Measurements from ENCODE around the gene RIN3.

DNA sequence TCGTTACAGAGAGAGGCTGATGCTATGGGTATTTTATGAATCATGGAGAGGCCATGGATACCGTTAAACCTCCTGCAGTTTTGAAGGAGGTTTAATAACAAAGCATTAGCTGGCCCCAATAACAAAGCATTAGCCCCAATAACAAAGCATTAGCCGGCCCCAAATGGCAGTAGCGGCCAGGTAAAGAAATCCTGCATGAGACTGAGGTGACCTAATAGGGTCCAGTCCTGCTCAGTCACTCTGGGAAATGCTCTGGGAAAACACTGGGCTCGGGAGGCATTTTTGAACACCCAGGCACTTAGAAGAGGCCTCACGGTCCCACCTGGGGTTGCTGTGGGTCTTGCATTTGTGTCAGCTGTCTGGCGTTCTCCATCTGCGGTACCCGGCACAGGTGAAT lies 776 bp upstream of the RIN3 start:
- TF ChIP-seq, protein P1, sequence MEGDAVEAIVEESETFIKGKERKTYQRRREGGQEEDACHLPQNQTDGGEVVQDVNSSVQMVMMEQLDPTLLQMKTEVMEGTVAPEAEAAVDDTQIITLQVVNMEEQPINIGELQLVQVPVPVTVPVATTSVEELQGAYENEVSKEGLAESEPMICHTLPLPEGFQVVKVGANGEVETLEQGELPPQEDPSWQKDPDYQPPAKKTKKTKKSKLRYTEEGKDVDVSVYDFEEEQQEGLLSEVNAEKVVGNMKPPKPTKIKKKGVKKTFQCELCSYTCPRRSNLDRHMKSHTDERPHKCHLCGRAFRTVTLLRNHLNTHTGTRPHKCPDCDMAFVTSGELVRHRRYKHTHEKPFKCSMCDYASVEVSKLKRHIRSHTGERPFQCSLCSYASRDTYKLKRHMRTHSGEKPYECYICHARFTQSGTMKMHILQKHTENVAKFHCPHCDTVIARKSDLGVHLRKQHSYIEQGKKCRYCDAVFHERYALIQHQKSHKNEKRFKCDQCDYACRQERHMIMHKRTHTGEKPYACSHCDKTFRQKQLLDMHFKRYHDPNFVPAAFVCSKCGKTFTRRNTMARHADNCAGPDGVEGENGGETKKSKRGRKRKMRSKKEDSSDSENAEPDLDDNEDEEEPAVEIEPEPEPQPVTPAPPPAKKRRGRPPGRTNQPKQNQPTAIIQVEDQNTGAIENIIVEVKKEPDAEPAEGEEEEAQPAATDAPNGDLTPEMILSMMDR (IDR thresholded peaks at IDR 0.05; ENCODE audit: low read length), result no peak
- TF ChIP-seq EZH2 (optimal IDR thresholded peaks at IDR 0.05; ENCODE audit: low read depth, low read length) (no peak), EZH2phosphoT487 (IDR thresholded peaks at IDR 0.05; ENCODE audit: low read length) (no peak)
